HepG2 (cell line): Measurements from ENCODE around the gene DICER1. TPM values are rescaled to one million over a fixed set of nuclear protein-coding genes. Genes with fewer than 3 reads are reported as not detected.

Experiments used
- ATAC-seq: fragments of 200-7000 bp; cut with Tn5 transposase; 3 replicates; pipeline ENCODE4 v1.9.1; 2020; ENCODE audit warnings: mild to moderate bottlenecking, moderate library complexity
- BruUV-seq: library from RNA; stranded (reverse); fragments of 400-500 nt; replicated peaks from 2 replicates; lab custom pipeline; 2021; lab: Mats Ljungman, UMichigan
- CTCF ChIA-PET: fragments of 300-600 bp; formaldehyde crosslinking; extraction: SDS; loops from one replicate; lab custom pipeline; 2021; ENCODE audit warnings: low total read pairs, inconsistent platforms, low intra/inter-chr PET ratio; lab: Yijun Ruan, JAX
- POLR2A ChIA-PET: fragments of 350-600 bp; sonication (Branson Sonifier 250); formaldehyde crosslinking; loops from one replicate; lab custom pipeline; 2020; ENCODE audit warnings: antibody characterized with exemption, inconsistent platforms; lab: Yijun Ruan, JAX
- DNase-seq: peaks from one replicate; pipeline ENCODE4 v3.0.0-alpha.2; 2015; ENCODE audit warnings: low spot score
- FAIRE-seq: peaks from 3 replicates; lab custom pipeline; 2011; peaks lifted over from hg19 to GRCh38; lab: Jason Lieb, UNC
- H2AFZ ChIP-seq: one replicate; pipeline ENCODE4 v1.6.1; 2011; ENCODE audit warnings: low read length, inconsistent platforms
- H3K27ac ChIP-seq: fragments of 300-600 bp; 3 replicates; pipeline ENCODE4 v1.8.0; 2011; ENCODE audit warnings: mixed run types, mild to moderate bottlenecking, mixed read lengths, low read length, inconsistent platforms; ENCODE audit not compliant: insufficient read depth; ENCODE audit errors: extremely low read length
- H3K27me3 ChIP-seq, 2 experiments: fragments of 200-600 bp in 1 of 2; 2 replicates in 1 of 2; 3 replicates in 1 of 2; pipeline versions ENCODE4 v1.6.0 to v1.8.0; 2011; ENCODE audit warnings: low read length in 2 of 2, mild to moderate bottlenecking in 2 of 2, moderate library complexity in 2 of 2, inconsistent platforms in 1 of 2; ENCODE audit not compliant: insufficient read depth in 2 of 2, control insufficient read depth in 1 of 2
- H3K36me3 ChIP-seq, 2 experiments: fragments of 200-600 bp in 1 of 2; replicated peaks in 1 of 2; 2 replicates in 1 of 2; 3 replicates in 1 of 2; pipeline versions ENCODE4 v1.5.1 to v1.8.0; 2011; ENCODE audit warnings: low read length in 2 of 2, inconsistent platforms in 1 of 2; ENCODE audit not compliant: insufficient read depth in 2 of 2, control insufficient read depth in 1 of 2
- H3K4me1 ChIP-seq: 2 replicates; pipeline ENCODE4 v1.5.1; 2012; ENCODE audit warnings: low read length, inconsistent platforms; ENCODE audit not compliant: insufficient read depth
- H3K4me2 ChIP-seq: 2 replicates; pipeline ENCODE4 v1.6.0; 2011; ENCODE audit warnings: low read depth, low read length, inconsistent platforms
- H3K4me3 ChIP-seq, 3 experiments: fragments of 200-600 bp in 1 of 3; sonication (generic), shearing (Covaris generic) in 1 of 3; replicated peaks in 1 of 3; 2 replicates each; pipeline ENCODE4 v1.5.1; 2011 to 2016; ENCODE audit warnings: low read length in 3 of 3, inconsistent platforms in 2 of 3, low read depth in 2 of 3, mild to moderate bottlenecking in 2 of 3, control low read depth in 1 of 3, mixed read lengths in 1 of 3; ENCODE audit not compliant: insufficient read depth in 1 of 3
- H3K79me2 ChIP-seq: one replicate; pipeline ENCODE4 v1.6.1; 2011; ENCODE audit warnings: low read length, inconsistent platforms; ENCODE audit not compliant: insufficient read depth
- H3K9ac ChIP-seq: 2 replicates; pipeline ENCODE4 v1.6.0; 2011; ENCODE audit warnings: mild to moderate bottlenecking, low read depth, low read length, inconsistent platforms; ENCODE audit not compliant: insufficient read depth
- H3K9me3 ChIP-seq: 2 replicates; pipeline ENCODE4 v1.5.1; 2012; ENCODE audit warnings: mild to moderate bottlenecking, low read length
- H4K20me1 ChIP-seq: 2 replicates; pipeline ENCODE4 v1.6.0; 2011; ENCODE audit warnings: inconsistent platforms, mild to moderate bottlenecking, low read length, moderate library complexity; ENCODE audit not compliant: insufficient read depth
- CREB3 ChIP-seq: sonication (generic); formaldehyde crosslinking; IDR thresholded peaks from 2 replicates; pipeline ENCODE4 v1.5.0; 2020; ENCODE audit warnings: missing genetic modification reagents
- E2F2 ChIP-seq: sonication (generic); formaldehyde crosslinking; IDR thresholded peaks from 2 replicates; pipeline ENCODE4 v1.4.0; 2020; ENCODE audit warnings: missing genetic modification reagents, borderline replicate concordance
- FIP1L1 ChIP-seq: fragments of 200-400 bp; formaldehyde crosslinking; IDR thresholded peaks from 2 replicates; pipeline ENCODE4 v1.6.1; 2018; ENCODE audit warnings: low read depth, mild to moderate bottlenecking, low read length, moderate library complexity, borderline replicate concordance; ENCODE audit not compliant: insufficient read depth
- PLSCR1 ChIP-seq: sonication (generic); formaldehyde crosslinking; IDR thresholded peaks from 2 replicates; pipeline ENCODE4 v1.5.0; 2020; ENCODE audit warnings: missing genetic modification reagents, mild to moderate bottlenecking, borderline replicate concordance
- SNRNP70 ChIP-seq: fragments of 200-400 bp; formaldehyde crosslinking; IDR thresholded peaks from 2 replicates; pipeline ENCODE4 v1.6.1; 2017; ENCODE audit warnings: mild to moderate bottlenecking, low read depth, low read length, moderate library complexity
- STAT6 ChIP-seq: sonication (generic); formaldehyde crosslinking; IDR thresholded peaks from 2 replicates; pipeline ENCODE4 v1.4.0; 2020; ENCODE audit warnings: missing genetic modification reagents, mild to moderate bottlenecking, borderline replicate concordance
- ZNF224 ChIP-seq: sonication (generic); formaldehyde crosslinking; IDR thresholded peaks from 2 replicates; pipeline ENCODE4 v1.5.0; 2020; ENCODE audit warnings: mild to moderate bottlenecking, missing genetic modification reagents
- ZNF569 ChIP-seq: sonication (generic); formaldehyde crosslinking; IDR thresholded peaks from 2 replicates; pipeline ENCODE4 v1.5.0; 2020; ENCODE audit warnings: mild to moderate bottlenecking, missing genetic modification reagents, moderate library complexity, borderline replicate concordance
- ZNF619 ChIP-seq: sonication (generic); formaldehyde crosslinking; IDR thresholded peaks from 2 replicates; pipeline ENCODE4 v1.4.0; 2020; ENCODE audit warnings: mild to moderate bottlenecking, missing genetic modification reagents
- WGBS: methylation state at CpG from one replicate; pipeline ENCODE4 v1.1.6; 2017; ENCODE audit warnings: low lambda C conversion rate; 5-methylcytosine and 5-hydroxymethylcytosine counted together
- in situ Hi-C: cut with HindIII; loops from 2 replicates; pipeline ENCODE4 v1.10.0; 2017; ENCODE audit warnings: low pct_unique_long_range_greater_than_20kb; ENCODE audit not compliant: extremely low pct_ligation_motif_present
- intact Hi-C: fragments of 100-400 bp; cut with micrococcal nuclease; formaldehyde crosslinking; loops from one replicate; pipeline ENCODE4 v1.10.0; 2022; ENCODE audit not compliant: unreplicated experiment
- polyA plus RNA-seq, 8 experiments: library from polyadenylated mRNA; depleted of rRNA in 3 of 8; stranded (reverse) in 7 of 8; unstranded in 1 of 8; fragments of >200 nt; fragmentation: Illumina TruSeq in 4 of 8; extraction: Trizol in 4 of 8; gene quantifications; 2 replicates each; pipeline versions ENCODE4 v1.2.1 to v1.2.3, GENCODE V29; 2011 to 2016; ENCODE audit warnings: low read depth in 4 of 8, missing spikeins in 1 of 8, mixed read lengths in 1 of 8; ENCODE audit not compliant: insufficient read depth in 1 of 8
- total RNA-seq, 5 experiments: library from RNA; depleted of rRNA; stranded (reverse); fragments of >200 nt; fragmentation: Illumina TruSeq; extraction: Trizol; gene quantifications; 2 replicates each; pipeline ENCODE4 v1.2.3, GENCODE V29; 2016; ENCODE audit warnings: low read depth in 1 of 5

Gene DICER1
- total and polyA plus RNA-seq, 2 of the 13 experiments (the other 11 are each of a cell fraction or from before 2014, with no cell fraction given): 31.8 to 61.9 TPM

- ATAC-seq (no peak), FAIRE-seq (no peak), DNase-seq (no peak)
- H3K9me3 ChIP-seq: no peaks in the 10 kb centered on the region
- no peak overlapping the region for H3K4me3 ChIP-seq
- ChIA-PET POLR2A (no interaction called here), CTCF (no interaction called here)
- 0 out of 2 replicates have a peak, but pooled peaks cover 3% of the 10 kb centered on the region for H4K20me1 ChIP-seq
- BruUV-seq: no TSS peak
- H2AFZ ChIP-seq: no peak overlapping the region
- in situ Hi-C loops (loop anchor here (10.0 kb wide), 1 partner anchor 408 kb away; no protein-coding TSS in a partner anchor), intact Hi-C loops (no loop called here)
- no peaks in the 10 kb centered on the region for H3K27me3 ChIP-seq
- H3K79me2 ChIP-seq: no peaks in the 10 kb centered on the region
- H3K4me1 ChIP-seq: no peaks in the 10 kb centered on the region
- H3K27ac ChIP-seq: no peak overlapping the region
- peaks cover 13 to 77% of the 10 kb centered on the region in 2 experiments for H3K36me3 ChIP-seq
- no peak overlapping the region for H3K9ac ChIP-seq
- WGBS: over 99% methylated on average over 9 of the region's 9 CpGs
- no peak for TF ChIP-seq CREB3 (CRISPR knock-in tag)
- TF ChIP-seq FIP1L1: no peak
- TF ChIP-seq ZNF619 (CRISPR knock-in tag): no peak
- TF ChIP-seq PLSCR1 (CRISPR knock-in tag): no peak
- no peak for TF ChIP-seq E2F2 (CRISPR knock-in tag)
- no peak for TF ChIP-seq SNRNP70
- TF ChIP-seq STAT6 (CRISPR knock-in tag): no peak
- TF ChIP-seq ZNF224 (CRISPR knock-in tag): no peak
- no peak for TF ChIP-seq ZNF569 (CRISPR knock-in tag)
- H3K4me2 ChIP-seq: no peak overlapping the region
These were observed 64.6 kb downstream of the DICER1 start for GRCh38 chr14:95092723-95093122.
